Muscle of leg (tissue), 11 donors: ENCODE data around the gene AMBN. TPM values are rescaled to one million over a fixed set of nuclear protein-coding genes. Genes with fewer than 3 reads are reported as not detected.
A peak's percentile ranks its signal among the peaks of the same experiment; 100 is the strongest.

Experiments used
- DNase-seq: peaks from one replicate; pipeline ENCODE4 v3.0.0; 2013
- H3K27ac ChIP-seq: one replicate; pipeline ENCODE4 v1.5.1; 2013; ENCODE audit warnings: mild to moderate bottlenecking, low read length, control low read depth
- H3K27me3 ChIP-seq: one replicate; pipeline ENCODE4 v1.6.1; 2013; ENCODE audit warnings: low read length; ENCODE audit not compliant: control insufficient read depth, insufficient read depth
- H3K36me3 ChIP-seq: one replicate; pipeline ENCODE4 v1.6.1; 2013; ENCODE audit warnings: low read length; ENCODE audit not compliant: control insufficient read depth, insufficient read depth
- H3K4me1 ChIP-seq: one replicate; pipeline ENCODE4 v1.6.1; 2013; ENCODE audit warnings: low read length; ENCODE audit not compliant: control insufficient read depth, insufficient read depth
- H3K4me3 ChIP-seq: one replicate; pipeline ENCODE4 v1.5.1; 2013; ENCODE audit warnings: low read length, control low read depth
- H3K9me3 ChIP-seq: replicated peaks from 2 replicates; pipeline ENCODE4 v1.6.1; 2013; ENCODE audit warnings: low read depth, low read length; ENCODE audit not compliant: control insufficient read depth
- WGBS: methylation state at CpG from one replicate; pipeline ENCODE4 v1.1.5; 2013; ENCODE audit warnings: missing lambda C conversion rate; ENCODE audit not compliant: insufficient coverage; 5-methylcytosine and 5-hydroxymethylcytosine counted together
- polyA plus RNA-seq, 8 donors: library from polyadenylated mRNA; unstranded; fragments of 120-200 nt; gene quantifications; one replicate each; pipeline versions ENCODE4 v1.2.1 to v1.2.3, GENCODE V29; 2013; ENCODE audit warnings: inconsistent platforms in 1 of 8, low replicate concordance in 1 of 8; ENCODE audit not compliant: insufficient read length in 8 of 8, insufficient read depth in 1 of 8
- total RNA-seq: library from RNA; stranded (reverse); fragments of 120-200 nt; gene quantifications from one replicate; pipeline ENCODE4 v1.2.4, GENCODE V29; 2013

The AMBN gene
- total and polyA plus RNA-seq, 9 donors = not detected

GRCh38 chr4:70606459-70606858, 14.4 kb downstream of the AMBN start:
- no peaks in the 10 kb centered on the region for H3K4me1 ChIP-seq
- H3K27me3 ChIP-seq = no peaks in the 10 kb centered on the region
- 73% methylated on average over 7 of the region's 8 CpGs for WGBS
- no peaks in the 10 kb centered on the region for H3K9me3 ChIP-seq
- no peak overlapping the region for H3K27ac ChIP-seq
- no peak for DNase-seq
- H3K4me3 ChIP-seq = no peak overlapping the region
- H3K36me3 ChIP-seq = no peaks in the 10 kb centered on the region

DNA sequence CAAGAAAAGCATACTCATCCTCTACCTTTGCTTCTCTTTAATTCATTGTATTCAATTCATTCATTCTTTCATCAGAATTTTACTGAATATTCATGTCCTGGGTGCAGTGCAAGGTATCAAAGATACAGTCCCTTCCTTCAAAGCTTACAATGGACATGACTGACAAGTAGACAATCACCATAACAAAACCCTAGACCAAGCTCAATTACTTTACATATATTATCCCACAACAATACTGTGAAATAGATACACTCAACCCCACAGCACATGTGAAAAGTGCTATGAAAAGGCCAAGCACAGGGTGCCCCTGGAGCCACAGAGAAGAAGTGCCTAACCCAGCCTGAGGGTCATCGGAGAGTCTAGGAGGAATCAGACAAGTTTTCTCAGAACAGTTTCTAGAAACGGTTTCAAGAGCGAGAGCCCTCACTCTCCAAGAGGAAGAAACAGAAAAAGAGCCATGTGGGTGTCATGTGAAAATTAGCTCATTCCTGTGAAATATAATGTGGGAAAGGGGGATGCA, 15.3 kb downstream of the AMBN start:
- Histone ChIP-seq H3K27ac (no peak overlapping the region), H3K36me3 (no peaks in the 10 kb centered on the region), H3K4me1 (no peaks in the 10 kb centered on the region), H3K9me3 (no peaks in the 10 kb centered on the region), H3K4me3 (no peak overlapping the region), H3K27me3 (no peaks in the 10 kb centered on the region)
- 87% methylated on average over 3 of the region's 3 CpGs for WGBS
- DNase-seq = no peak

DNA sequence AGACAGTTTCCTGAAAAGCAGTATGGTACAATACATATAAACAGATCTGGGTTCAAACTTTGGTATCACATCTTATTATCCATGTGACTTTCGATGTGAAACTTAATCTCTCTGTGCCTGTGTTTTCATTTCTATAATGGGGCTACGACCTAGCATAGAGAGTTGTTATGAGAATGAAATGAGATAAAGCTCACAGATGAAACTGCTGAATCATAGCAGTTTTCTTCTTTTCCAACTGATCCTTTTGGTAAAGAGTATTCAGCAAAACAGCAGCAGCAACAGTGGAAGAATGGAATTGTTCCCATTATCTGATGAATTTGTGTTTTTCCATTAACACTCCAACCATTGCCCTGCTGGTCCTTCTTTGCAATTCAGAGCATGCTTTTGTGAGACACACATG, 16.3 kb downstream of the AMBN start:
- Histone ChIP-seq H3K9me3 (no peaks in the 10 kb centered on the region), H3K27ac (no peak overlapping the region), H3K27me3 (no peaks in the 10 kb centered on the region), H3K4me1 (no peaks in the 10 kb centered on the region), H3K4me3 (no peak overlapping the region), H3K36me3 (no peaks in the 10 kb centered on the region)
- DNase-seq = no peak
- WGBS = no CpG with 5 or more reads among the region's 2 CpGs

DNA sequence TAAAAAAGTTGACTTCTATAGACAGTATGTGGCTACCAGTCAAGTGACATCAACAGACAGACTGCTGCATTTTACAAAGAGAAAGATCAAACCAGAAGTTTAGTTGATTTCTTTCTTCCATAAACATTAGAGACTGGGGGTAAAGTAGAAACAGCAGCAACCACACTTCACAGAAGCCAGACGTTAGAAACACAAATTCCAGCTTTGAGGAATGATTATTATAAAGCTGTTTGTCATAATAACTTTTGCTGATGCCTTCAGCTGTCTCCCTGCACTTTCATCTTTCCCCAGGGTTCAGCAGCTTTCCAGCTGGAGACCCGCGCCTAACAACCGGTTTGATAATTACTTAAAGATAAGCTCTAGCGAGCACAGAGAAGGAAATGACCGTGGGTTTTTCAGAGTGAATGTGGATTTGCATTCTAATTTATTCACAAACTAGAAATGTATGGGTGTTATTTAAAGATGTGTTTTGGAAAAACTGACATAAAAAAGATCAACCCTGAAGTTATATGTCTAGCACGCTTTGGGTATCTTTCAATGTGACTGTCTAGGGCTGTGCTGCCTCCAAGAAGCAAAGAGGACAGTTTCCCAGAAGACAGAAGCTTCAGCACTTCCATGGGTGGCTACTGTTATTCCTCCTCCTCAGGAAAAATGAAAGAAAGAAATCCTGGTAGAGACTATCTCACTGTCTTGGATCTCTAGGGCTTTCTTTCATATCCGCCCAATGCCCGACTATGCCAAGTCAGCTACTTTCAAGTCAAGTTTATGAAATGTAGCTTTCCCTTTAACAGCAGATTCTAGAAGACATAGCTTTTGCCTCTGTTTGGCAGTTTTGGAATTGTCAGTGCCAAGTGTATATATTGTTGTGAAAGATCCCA, 21.5 kb downstream of the AMBN start:
- Histone ChIP-seq H3K4me1 (no peaks in the 10 kb centered on the region), H3K27me3 (no peaks in the 10 kb centered on the region), H3K9me3 (no peaks in the 10 kb centered on the region), H3K36me3 (no peaks in the 10 kb centered on the region), H3K27ac (no peak overlapping the region), H3K4me3 (no peak overlapping the region)
- peak; percentile 12 for DNase-seq
- WGBS = 50% methylated on average over 1 of the region's 9 CpGs

DNA sequence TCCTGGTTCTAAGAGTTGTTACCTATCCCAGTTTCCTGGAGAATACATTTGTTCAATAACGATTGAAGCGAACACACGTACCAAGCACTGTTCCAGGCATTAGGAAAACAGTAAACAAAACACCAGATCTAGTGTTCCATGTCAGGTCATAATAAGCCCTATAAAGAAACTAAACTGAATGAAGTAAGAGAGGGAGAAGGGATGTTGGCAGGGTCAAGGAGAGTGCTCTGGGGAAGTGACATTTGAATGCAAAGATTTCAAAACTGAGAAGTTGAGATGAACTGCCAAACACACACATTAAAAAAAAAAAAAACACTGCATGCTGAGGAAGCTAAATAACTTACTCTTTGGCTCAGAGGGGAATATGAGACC, 22.1 kb downstream of the AMBN start:
- Histone ChIP-seq H3K9me3 (no peaks in the 10 kb centered on the region), H3K27me3 (no peaks in the 10 kb centered on the region), H3K4me3 (no peak overlapping the region), H3K27ac (no peak overlapping the region), H3K36me3 (no peaks in the 10 kb centered on the region), H3K4me1 (no peaks in the 10 kb centered on the region)
- DNase-seq = peak; percentile 8
- no CpG with 5 or more reads among the region's 3 CpGs for WGBS

GRCh38 chr4:70619288-70619687, 27.2 kb downstream of the AMBN start:
- Histone ChIP-seq H3K27me3 (no peaks in the 10 kb centered on the region), H3K9me3 (no peaks in the 10 kb centered on the region), H3K4me1 (no peaks in the 10 kb centered on the region), H3K36me3 (no peaks in the 10 kb centered on the region), H3K4me3 (no peak overlapping the region), H3K27ac (no peak overlapping the region)
- no peak for DNase-seq
- 86% methylated on average over 3 of the region's 4 CpGs for WGBS

DNA sequence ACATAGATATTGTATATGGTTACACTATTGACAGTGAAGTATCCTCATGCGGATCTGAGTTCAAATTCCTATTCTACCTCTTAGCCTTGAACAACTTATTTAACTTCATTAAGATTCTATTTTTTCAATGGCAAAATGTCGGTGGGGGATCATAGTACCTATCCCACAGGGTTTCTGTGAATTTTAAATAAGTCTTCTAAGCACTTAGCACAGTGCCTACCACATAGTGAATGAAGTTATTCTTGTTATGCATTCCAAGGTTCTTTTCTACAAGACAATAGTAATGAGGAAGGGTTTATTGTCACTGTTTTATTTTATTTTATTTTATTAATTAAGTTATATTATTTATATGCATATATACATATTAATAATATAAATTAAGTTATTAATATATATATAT, 27.7 kb downstream of the AMBN start:
- H3K27ac ChIP-seq = no peak overlapping the region
- H3K9me3 ChIP-seq = no peaks in the 10 kb centered on the region
- no peaks in the 10 kb centered on the region for H3K4me1 ChIP-seq
- no peak for DNase-seq
- H3K4me3 ChIP-seq = no peak overlapping the region
- WGBS = no CpG with 5 or more reads among the region's 2 CpGs
- H3K27me3 ChIP-seq = no peaks in the 10 kb centered on the region
- H3K36me3 ChIP-seq = no peaks in the 10 kb centered on the region

GRCh38 chr4:70623323-70623722, 31.3 kb downstream of the AMBN start:
- Histone ChIP-seq H3K36me3 (no peaks in the 10 kb centered on the region), H3K4me1 (no peaks in the 10 kb centered on the region), H3K9me3 (no peaks in the 10 kb centered on the region), H3K27ac (no peak overlapping the region), H3K27me3 (no peaks in the 10 kb centered on the region), H3K4me3 (no peak overlapping the region)
- no peak for DNase-seq
- no CpG with 5 or more reads among the region's 3 CpGs for WGBS

- Histone ChIP-seq H3K27ac (no peak overlapping the region), H3K9me3 (no peaks in the 10 kb centered on the region), H3K27me3 (no peaks in the 10 kb centered on the region), H3K36me3 (no peaks in the 10 kb centered on the region), H3K4me3 (no peak overlapping the region), H3K4me1 (no peaks in the 10 kb centered on the region)
- no CpG with 5 or more reads among the region's 1 CpG for WGBS
- DNase-seq = no peak
Observed at GRCh38 chr4:70624226-70624793, 32.3 kb downstream of the AMBN start.

GRCh38 chr4:70627620-70628019, 35.6 kb downstream of the AMBN start:
- Histone ChIP-seq H3K27ac (no peak overlapping the region), H3K36me3 (no peaks in the 10 kb centered on the region), H3K9me3 (no peaks in the 10 kb centered on the region), H3K27me3 (no peaks in the 10 kb centered on the region), H3K4me3 (no peak overlapping the region), H3K4me1 (no peaks in the 10 kb centered on the region)
- WGBS = no CpG with 5 or more reads among the region's 1 CpG
- no peak for DNase-seq
